ENCODE measurements around the gene CXCL11.

- TF ChIP-seq CTCF (IDR thresholded peaks at IDR 0.05; ENCODE audit: low read depth, low read length, poor library complexity, severe bottlenecking): no peak
- no peak for TF ChIP-seq EZH2phosphoT487 (IDR thresholded peaks at IDR 0.05; ENCODE audit: borderline replicate concordance, low read length)
Observed at GRCh38 chr4:76011018-76011670, 24.7 kb downstream of the CXCL11 start.
